ENCODE measurements around the gene MIGA2. TPM values are rescaled to one million over a fixed set of nuclear protein-coding genes. Genes with fewer than 3 reads are reported as not detected.

The MIGA2 gene
- total and polyA plus RNA-seq, 2 of the 8 experiments (the other 6 are each of a cell fraction or from before 2014, with no cell fraction given) = 24.6 to 39.0 TPM

GRCh38 chr9:129102095-129102525 lies 65.7 kb downstream of the MIGA2 start:
- Histone ChIP-seq H3K14ac (ENCODE audit: insufficient read length) (no peak overlapping the region), H3K9me3 (ENCODE audit: insufficient read depth in 2 of 2, low read depth in 1 of 2, low read length in 1 of 2) (no peaks in the 10 kb centered on the region), H3K27ac (ENCODE audit: low read depth, low read length) (no peak overlapping the region), H2AFZ (ENCODE audit: low read length) (no peak overlapping the region), H2BK5ac (ENCODE audit: low read depth, low read length) (no peak overlapping the region), H3K9ac (replicated peaks in 1 of 4; ENCODE audit: extremely low read depth in 1 of 4, low read depth in 3 of 4, low read length in 3 of 4) (no peak overlapping the region), H2BK12ac (ENCODE audit: low read depth, low read length) (0 out of 2 replicates have a peak overlapping the region, but pooled peaks have one; percentile 27), H3K36me3 (ENCODE audit: control insufficient read depth in 2 of 4, insufficient read depth in 4 of 4, low read length in 3 of 4) (no peaks in the 10 kb centered on the region), H3K27me3 (replicated peaks in 1 of 4; ENCODE audit: control insufficient read depth in 3 of 4, extremely low read depth in 1 of 4, insufficient read depth in 3 of 4, low read length in 3 of 4) (peaks cover 0 to 6% (median 4%) of the 10 kb centered on the region in 4 experiments; a peak in 4 of 7 replicates), H4K5ac (ENCODE audit: insufficient read length, low read depth, low read length) (no peak overlapping the region), H2BK15ac (ENCODE audit: low read length) (no peak overlapping the region), H2AK5ac (ENCODE audit: low read depth, low read length) (no peak overlapping the region), H3K23me2 (ENCODE audit: low read depth, low read length) (no peaks in the 10 kb centered on the region), H4K8ac (ENCODE audit: extremely low read depth, insufficient read depth, low read length) (peak overlapping the region; percentile 62; the same call in 1 of the 2 replicates), H3K4me1 (replicated peaks in 1 of 4; ENCODE audit: control insufficient read depth in 3 of 4, insufficient read depth in 4 of 4, low read length in 3 of 4) (peaks cover 0 to 5% (median 1%) of the 10 kb centered on the region in 4 experiments; a peak in 2 of 7 replicates), H3K4ac (replicated peaks; ENCODE audit: insufficient read length, low read depth, low read length) (peak overlapping the region; percentile 69), H4K91ac (replicated peaks; ENCODE audit: insufficient read length, low read length) (peak overlapping the region; percentile 27), H3K79me1 (ENCODE audit: low read depth, low read length) (no peaks in the 10 kb centered on the region), H2BK20ac (ENCODE audit: low read length) (no peak overlapping the region), H4K20me1 (replicated peaks in 1 of 2; ENCODE audit: control insufficient read depth in 1 of 2, insufficient read depth in 2 of 2, low read length in 2 of 2) (no peaks in the 10 kb centered on the region), H3K18ac (ENCODE audit: extremely low read depth, low read length) (no peak overlapping the region), H3K79me2 (ENCODE audit: control insufficient read depth in 1 of 2, insufficient read depth in 2 of 2, low read length in 2 of 2) (no peaks in the 10 kb centered on the region), H3K4me2 (ENCODE audit: insufficient read depth in 1 of 2, low read depth in 2 of 2, low read length in 2 of 2) (no peak overlapping the region), H3K4me3 (ENCODE audit: extremely low read depth in 1 of 4, insufficient read depth in 2 of 4, low read depth in 3 of 4, low read length in 4 of 4) (no peak overlapping the region), H2BK120ac (replicated peaks; ENCODE audit: low read depth, low read length) (no peak overlapping the region), H3K23ac (ENCODE audit: insufficient read length) (no peak overlapping the region), H3K56ac (replicated peaks; ENCODE audit: insufficient read length, low read depth, low read length) (no peak overlapping the region)
- POLR2A ChIA-PET (ENCODE audit: partially characterized antibody) = interaction anchor here (1.5 kb wide), 1 partner anchor 38 kb away, joined by 3 read pairs; no protein-coding TSS in a partner anchor
- CTCF ChIA-PET (ENCODE audit: partially characterized antibody) = interaction anchor here (1.0 to 2.5 kb wide), 5 partner anchors 19 to 61 kb away, joined by 3 to 9 read pairs (median 3); no protein-coding TSS in a partner anchor
- no peak for FAIRE-seq
- 90% methylated on average over 6 of the region's 13 CpGs; no CpG with 5 or more reads in 1 of the 2 experiments for WGBS, 2 experiments (ENCODE audit: extremely low coverage in 1 of 2, insufficient coverage in 1 of 2, insufficient read length in 1 of 2, insufficient replicate concordance in 2 of 2, low coverage in 1 of 2, low lambda C conversion rate in 2 of 2, missing lambda C conversion rate in 1 of 2)
- DNase-seq (ENCODE audit: low read depth in 1 of 2, low spot score in 2 of 2) = no peak
- TF ChIP-seq RXRA (IDR thresholded peaks at IDR 0.05; ENCODE audit: insufficient read depth, low read depth, low read length) (no peak), POLR2AphosphoS5 (IDR thresholded peaks at IDR 0.05; ENCODE audit: low read depth, low read length) (no peak), BCL11A (IDR thresholded peaks at IDR 0.05; ENCODE audit: low read depth in 2 of 2, low read length in 2 of 2) (no peak), GABPA (IDR thresholded peaks at IDR 0.05; ENCODE audit: borderline replicate concordance, insufficient read depth, low read length) (no peak), KDM5A (IDR thresholded peaks at IDR 0.05; ENCODE audit: low read length) (no peak), ASH2L (IDR thresholded peaks at IDR 0.05; ENCODE audit: low read length) (no peak), CEBPB (IDR thresholded peaks at IDR 0.05; ENCODE audit: low read depth, low read length) (no peak), JUND (IDR thresholded peaks at IDR 0.05; ENCODE audit: low read length) (no peak), CHD1 (IDR thresholded peaks at IDR 0.05; ENCODE audit: low read depth, low read length) (no peak), BRCA1 (IDR thresholded peaks at IDR 0.05; ENCODE audit: low read depth, low read length) (no peak), TEAD4 (IDR thresholded peaks at IDR 0.05; ENCODE audit: low read depth, low read length) (no peak), RFX5 (IDR thresholded peaks at IDR 0.05; ENCODE audit: borderline replicate concordance, low read depth, low read length) (no peak), USF2 (IDR thresholded peaks at IDR 0.05; ENCODE audit: low read length) (no peak), HDAC6 (IDR thresholded peaks at IDR 0.05; ENCODE audit: low read depth, low read length) (no peak)

Measured in H1 (cell line).